GM19468 (cell line): ENCODE data around the gene LTV1.

Experiments
- ATAC-seq: cut with Tn5 transposase; IDR thresholded peaks from one replicate; pipeline ENCODE4 v1.9.1; 2021; ENCODE audit warnings: mild to moderate bottlenecking, moderate library complexity, moderate number of reproducible peaks; ENCODE audit not compliant: unreplicated experiment; ENCODE audit errors: extremely low read depth

LTV1 gene

GRCh38 chr6:143882401-143882930 lies 39.3 kb downstream of the LTV1 start:
- ATAC-seq: no peak

GRCh38 chr6:143884216-143884900 lies 41.2 kb downstream of the LTV1 start:
- no peak for ATAC-seq

GRCh38 chr6:143885116-143885515 lies 42.0 kb downstream of the LTV1 start:
- ATAC-seq: no peak

DNA sequence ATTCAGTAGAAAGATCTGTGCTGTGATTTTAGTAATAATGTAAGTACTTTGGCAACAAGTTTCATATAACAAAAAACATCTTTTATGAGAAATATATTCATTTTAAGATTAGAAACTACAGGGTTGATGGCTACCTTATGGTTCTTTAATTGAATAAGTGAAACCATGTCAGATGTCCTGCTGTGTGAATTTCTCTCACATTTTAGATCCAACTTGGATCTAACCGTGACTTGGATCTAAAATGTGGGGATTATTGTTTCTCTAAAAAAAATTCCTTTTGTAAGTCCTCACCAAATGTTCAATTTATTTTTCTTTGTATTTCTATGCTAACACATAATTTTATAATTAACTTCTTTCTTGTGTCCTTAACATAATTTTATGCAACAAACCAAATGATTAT lies 51.5 kb downstream of the LTV1 start:
- ATAC-seq: no peak

DNA sequence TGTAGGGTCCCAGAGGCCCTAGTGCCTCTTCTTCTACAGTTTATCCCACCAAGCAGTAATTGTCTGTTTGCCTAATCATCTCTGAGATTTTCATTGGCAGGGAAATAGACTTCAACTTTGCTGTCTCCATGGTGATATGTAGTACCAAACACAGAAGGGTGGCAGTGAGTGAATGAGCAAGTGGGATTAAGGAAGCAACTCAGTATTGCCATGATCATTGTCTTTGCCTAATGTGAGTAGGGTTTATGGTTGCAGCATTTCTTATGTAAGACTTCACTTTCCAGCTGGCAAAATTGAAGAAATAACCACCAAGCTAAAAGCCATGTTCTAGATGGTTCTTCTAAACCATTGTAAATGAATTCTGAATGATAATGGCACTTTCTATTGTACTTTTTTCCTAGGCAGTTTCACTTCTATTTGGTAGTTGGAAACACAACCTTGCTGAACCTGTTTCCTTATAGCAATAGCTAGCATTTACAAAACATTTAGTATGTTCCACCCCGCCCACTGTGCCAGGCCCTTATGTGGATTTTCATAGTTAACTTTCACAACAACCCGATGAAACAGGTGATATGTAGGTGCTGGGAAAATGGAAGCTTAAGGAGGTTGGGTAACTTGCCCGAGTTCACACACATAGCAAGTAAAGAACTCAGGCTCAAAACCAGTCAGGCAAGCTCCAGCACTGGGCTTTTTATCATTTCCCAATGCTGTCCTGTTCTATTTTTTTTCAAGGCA lies 53.2 kb downstream of the LTV1 start:
- ATAC-seq: no peak

DNA sequence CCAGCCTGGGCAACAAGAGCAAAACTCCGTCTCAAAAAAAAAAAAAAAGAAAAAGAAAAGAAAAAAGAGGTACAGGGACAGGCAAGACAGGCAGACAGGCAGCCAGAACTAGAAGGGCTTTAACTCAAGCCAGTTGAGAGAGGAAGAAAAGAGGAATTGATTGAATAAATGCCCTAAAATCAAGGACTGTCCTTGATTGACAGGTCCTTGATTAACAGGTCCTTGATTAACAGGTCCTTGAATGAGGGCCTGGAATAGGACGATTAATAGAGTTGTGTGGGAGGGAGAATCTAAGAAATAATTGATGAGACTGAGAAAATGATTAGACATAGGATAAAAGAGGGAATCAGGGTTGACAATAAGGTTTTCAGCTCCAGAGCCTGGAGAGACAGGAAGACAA lies 57.2 kb downstream of the LTV1 start:
- ATAC-seq: no peak

GRCh38 chr6:143901885-143902750 lies 59.0 kb downstream of the LTV1 start:
- peak; percentile 97 for ATAC-seq

DNA sequence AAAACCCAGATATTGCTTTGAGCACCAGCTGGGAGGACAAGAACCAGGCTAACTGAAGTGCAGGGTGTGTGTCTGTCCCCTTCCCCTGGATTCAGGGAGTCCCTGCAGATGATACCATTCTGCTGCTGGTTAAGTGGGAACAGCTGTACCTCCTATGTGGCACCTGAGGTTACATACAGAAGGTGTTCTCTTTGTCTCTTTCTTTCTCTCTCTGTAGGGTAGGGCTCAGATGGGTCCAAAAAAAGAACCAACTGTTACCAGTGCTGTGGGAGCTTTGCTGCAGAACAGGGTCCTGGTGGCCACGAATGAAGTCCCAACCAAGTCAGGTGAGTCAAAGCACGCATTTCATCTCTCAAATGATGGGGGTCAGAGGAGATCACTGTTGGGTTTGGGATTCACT lies 59.7 kb downstream of the LTV1 start:
- no peak for ATAC-seq

DNA sequence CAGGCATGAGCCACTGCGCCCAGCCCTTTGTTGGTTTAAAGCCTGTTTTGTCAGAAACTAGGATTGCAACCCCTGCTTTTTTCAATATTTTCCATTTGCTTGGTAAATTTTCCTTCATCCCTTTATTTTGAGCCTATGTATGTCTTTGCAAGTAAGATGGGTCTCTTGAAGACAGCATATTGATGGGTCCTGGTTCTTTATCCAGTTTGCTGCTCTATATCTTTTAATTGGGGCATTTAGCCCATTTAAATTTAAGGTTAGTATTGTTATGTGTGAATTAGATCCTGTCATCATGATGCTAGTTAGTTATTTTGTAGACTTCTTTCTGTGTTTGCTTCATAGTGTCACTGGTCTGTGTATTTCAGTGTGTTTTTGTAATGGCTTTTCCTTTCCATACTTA lies 67.9 kb downstream of the LTV1 start:
- ATAC-seq: no peak

DNA sequence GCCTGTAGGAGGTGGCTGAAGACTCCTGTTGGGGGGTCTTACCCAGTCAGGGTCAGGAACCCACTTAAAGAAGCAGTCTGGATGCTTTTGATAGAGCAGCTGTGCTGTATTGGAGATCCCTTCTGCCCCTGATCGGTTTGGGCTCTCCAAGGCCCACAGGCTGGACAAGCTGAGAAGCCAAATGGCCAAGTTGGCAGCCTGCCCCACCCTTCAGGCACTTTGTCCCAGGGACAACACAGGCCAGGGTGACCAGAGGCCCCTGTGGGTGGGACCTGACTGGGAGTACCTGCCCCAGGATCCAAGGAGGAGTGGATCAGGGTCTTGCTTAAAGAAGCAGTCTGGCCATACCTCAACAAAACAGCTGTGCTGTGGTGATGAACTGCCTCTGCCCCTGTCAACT lies 69.5 kb downstream of the LTV1 start:
- no peak for ATAC-seq
